Measurements from ENCODE around the gene GOPC.

- TF ChIP-seq CTCF (conservative IDR thresholded peaks at IDR 0.05 in 1 of 2, IDR thresholded peaks at IDR 0.05 in 1 of 2; ENCODE audit: extremely low read depth in 1 of 2, insufficient read depth in 1 of 2, low read depth in 1 of 2, low read length in 2 of 2), result no peak
- no peak for TF ChIP-seq EZH2 (IDR thresholded peaks at IDR 0.05; ENCODE audit: borderline replicate concordance, low read length)
Measured at GRCh38 chr6:117534974-117535373, 67.3 kb downstream of the GOPC start.
